Subcutaneous adipose tissue (tissue), 4 donors: ENCODE data around the gene GNAI3. TPM values are rescaled to one million over a fixed set of nuclear protein-coding genes. Genes with fewer than 3 reads are reported as not detected.

Source experiments
- CTCF ChIP-seq: fragments of 450-650 bp; IDR thresholded peaks from one replicate; pipeline ENCODE4 v1.5.1; 2016; ENCODE audit warnings: low read depth, mild to moderate bottlenecking, control low read depth, antibody characterized with exemption, moderate library complexity
- total RNA-seq, 4 donors: library from RNA; depleted of rRNA; stranded (reverse); fragments of >200 nt; gene quantifications; one replicate each; pipeline ENCODE4 v1.1.0, GENCODE V29; 2016

GNAI3 gene
- total RNA-seq, 4 donors from 2014 or later, result 5.7 to 9.1 (median 7.9) TPM

- no peak for TF ChIP-seq CTCF
These were observed 50.2 kb downstream of the GNAI3 start for GRCh38 chr1:109598655-109599054.

- no peak for TF ChIP-seq CTCF
These were observed 54.8 kb downstream of the GNAI3 start for GRCh38 chr1:109603229-109603628.

- no peak for TF ChIP-seq CTCF
These were observed 57.0 kb downstream of the GNAI3 start for GRCh38 chr1:109605381-109605780.

GRCh38 chr1:109609881-109610280, 61.5 kb downstream of the GNAI3 start:
- TF ChIP-seq CTCF, result no peak

DNA sequence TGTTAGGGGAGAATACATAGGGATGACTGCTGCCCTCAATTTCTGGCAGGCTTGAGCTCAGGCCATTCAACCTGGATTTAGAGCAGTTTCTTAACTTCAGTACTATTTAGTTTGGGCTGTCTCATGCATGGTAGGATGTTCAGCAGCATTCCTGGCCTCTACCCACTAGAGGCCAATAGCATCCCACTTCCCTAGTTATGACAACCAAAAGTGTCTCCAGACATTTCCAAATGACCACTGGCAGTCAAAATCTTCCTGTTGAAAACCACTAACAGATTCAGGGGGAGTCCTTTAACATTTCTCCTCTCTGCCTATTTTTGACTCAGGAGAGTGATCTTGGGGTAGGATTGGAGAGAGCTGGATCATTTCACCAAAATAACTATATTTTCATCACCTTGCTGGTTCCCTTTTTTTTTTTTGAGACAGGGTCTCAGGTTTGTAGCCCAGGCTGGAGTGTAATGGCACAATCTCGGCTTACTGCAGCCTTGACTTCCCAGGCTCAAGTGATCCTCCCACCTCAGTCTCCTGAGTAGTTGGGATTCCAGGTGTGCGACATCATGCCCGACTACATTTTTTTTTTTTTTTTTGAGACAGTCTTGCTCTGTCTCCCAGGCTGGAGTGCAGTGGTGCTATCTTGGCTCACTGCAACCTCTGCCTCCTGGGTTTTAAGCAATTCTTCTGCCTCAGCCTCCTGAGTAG, 62.3 kb downstream of the GNAI3 start:
- no peak for TF ChIP-seq CTCF

DNA sequence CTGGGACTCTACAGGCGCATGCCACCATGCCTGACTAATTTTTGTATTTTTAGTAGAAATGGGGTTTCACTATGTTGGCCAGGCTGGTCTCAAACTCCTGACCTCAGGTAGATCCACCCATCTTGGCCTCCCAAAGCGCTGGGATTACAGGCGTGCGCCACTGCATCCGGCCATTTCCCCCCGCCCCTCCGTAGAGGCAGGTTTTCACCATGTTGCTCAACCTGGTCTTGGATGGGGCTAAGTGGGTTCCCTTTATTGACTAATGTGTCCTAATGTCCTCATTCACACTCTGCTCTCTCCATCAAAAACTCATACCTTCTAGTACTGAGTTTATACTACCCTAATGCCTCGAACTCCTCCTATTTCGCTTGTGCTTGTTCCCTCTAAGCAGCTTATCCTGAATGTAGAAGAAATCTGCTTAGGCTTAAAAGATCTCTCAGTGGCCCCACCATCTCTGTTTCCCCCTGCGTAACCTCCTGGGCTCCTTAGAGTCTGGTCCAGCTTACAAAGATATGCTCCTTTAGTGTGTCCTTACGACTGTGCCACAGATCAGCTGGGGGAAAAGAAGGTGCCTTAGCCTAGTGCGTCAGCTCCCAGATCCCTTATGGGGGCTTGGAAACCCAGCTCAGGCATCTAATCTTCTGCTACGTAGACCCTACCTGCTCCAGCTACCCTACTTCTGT, 63.0 kb downstream of the GNAI3 start:
- no peak for TF ChIP-seq CTCF

DNA sequence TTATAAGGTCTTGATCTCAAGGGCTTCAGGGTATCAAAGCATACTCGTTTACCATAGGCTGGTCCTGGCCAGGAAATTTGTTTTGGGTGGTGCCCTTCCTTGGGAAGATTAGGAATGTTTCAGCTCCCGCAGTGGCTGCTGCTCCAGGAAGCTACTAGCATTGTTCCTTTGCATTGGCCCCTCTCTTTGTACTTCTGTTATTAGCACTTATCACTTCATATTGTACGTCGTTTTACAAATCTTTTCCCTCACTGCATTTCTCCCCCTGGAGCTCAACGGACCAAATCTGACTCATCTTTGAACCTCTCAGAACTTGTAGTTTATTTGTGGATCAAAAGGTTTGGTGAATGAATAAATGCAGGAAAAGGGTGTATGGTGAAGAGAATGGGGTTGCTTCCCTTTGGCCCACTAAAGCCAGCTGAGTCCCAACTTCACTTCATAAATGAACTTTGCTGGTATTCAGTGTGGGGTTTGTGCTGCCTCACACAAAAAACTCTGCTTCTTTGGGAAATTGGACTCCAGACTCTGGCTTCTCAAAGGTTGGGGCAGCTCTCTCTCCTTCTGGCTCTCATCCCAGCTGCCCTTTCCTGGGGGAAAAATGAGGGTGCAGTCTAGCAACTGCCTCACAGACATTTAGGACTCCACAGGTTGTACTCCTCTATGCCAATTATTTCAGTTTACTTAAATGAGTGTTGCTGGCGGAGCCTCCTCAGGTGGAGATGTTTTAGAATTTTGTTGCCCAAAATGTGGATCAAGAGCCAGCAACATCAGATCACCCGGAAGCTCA, 65.1 kb downstream of the GNAI3 start:
- TF ChIP-seq CTCF, result no peak
